ENCODE measurements around the gene TSPAN9.

- TF ChIP-seq GATA2 (IDR thresholded peaks at IDR 0.05; ENCODE audit: low read depth, low read length) (no peak), GATA3 (IDR thresholded peaks at IDR 0.05; ENCODE audit: low read depth, low read length) (no peak)
These were observed 27.4 kb upstream of the TSPAN9 start for GRCh38 chr12:3049611-3050249.

All from SH-SY5Y (cell line).